Endometrial microvascular endothelial cells (primary cell): ENCODE measurements around the gene ARHGAP22. TPM values are rescaled to one million over a fixed set of nuclear protein-coding genes. Genes with fewer than 3 reads are reported as not detected.
"Not testable (repeated sequence)": the region's sequence is repeated elsewhere in the genome, so short reads cannot be mapped to it uniquely, and the experiment has no call there.

Experiments used
- in situ Hi-C: cut with HindIII; loops from 2 replicates; pipeline ENCODE4 v1.10.0; 2017; ENCODE audit warnings: low sequenced_read_pairs, low pct_unique_long_range_greater_than_20kb; ENCODE audit errors: inconsistent ontology term
- total RNA-seq: library from RNA; depleted of rRNA; stranded (reverse); fragments of >200 nt; gene quantifications from one replicate; pipeline ENCODE4 v1.2.3, GENCODE V29; 2015; ENCODE audit errors: inconsistent ontology term

Gene ARHGAP22
- total RNA-seq, 1 donor from 2014 or later: 80.9 TPM

DNA sequence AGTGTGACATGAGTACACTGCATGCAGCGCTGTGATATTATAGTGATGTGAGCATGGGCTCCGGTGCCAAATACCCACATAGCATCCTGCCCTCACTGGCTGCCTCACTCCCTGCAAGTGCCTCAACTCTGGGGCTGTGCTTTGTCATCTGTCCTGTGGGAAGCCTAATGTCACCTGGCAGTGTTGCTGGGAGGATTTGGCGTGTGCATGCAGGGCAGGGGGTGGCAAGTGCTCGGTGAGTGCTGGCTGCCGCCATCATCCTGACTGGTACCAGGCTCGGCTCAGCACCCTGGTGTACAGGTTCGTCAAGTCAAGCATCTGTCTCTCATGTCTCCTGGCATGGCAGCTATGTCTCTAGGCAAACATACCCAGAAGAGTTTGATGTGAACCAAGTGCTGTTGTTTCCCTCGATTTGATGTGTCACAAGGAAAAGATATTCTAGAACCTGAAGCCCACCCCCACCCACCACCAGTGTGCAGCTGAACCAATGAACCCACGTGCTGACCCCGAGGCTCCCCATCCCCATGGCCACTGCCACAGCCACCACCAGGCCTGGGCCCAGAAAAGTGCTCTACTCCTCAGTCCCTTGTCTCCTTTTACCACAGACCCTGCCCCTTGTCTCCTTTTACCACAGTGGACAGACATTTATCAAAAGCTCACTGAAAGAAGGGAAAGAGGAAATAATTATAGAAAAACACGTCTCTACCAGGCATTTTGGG, 162.6 kb downstream of the ARHGAP22 start:
- in situ Hi-C loops: loop anchor here (25.0 kb wide), 1 partner anchor 95 kb away; no protein-coding TSS in a partner anchor

DNA sequence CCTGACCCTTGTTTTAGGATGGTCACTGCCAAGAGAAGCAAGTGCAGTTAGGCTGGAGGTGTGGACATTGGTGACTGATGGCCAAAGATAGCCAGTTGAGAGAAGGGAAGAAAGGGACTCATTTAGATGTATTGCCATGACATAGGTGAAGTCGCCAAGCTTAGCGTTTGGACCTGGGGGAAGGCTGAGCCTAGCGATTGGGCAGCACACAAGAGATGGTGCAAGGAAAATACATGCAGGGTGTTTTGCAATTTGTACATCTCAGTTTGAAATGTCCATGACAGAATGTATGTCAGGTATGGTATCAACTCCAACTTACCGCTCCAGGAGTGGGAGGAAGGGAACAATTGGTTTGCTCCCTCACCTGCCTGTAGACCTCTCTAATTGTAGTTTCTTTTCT, 164.1 kb downstream of the ARHGAP22 start:
- in situ Hi-C loops: loop anchor here (25.0 kb wide), 1 partner anchor 97 kb away; no protein-coding TSS in a partner anchor

GRCh38 chr10:48439581-48440041, 165.3 kb downstream of the ARHGAP22 start:
- in situ Hi-C loops: loop anchor here (25.0 kb wide), 1 partner anchor 98 kb away; no protein-coding TSS in a partner anchor

DNA sequence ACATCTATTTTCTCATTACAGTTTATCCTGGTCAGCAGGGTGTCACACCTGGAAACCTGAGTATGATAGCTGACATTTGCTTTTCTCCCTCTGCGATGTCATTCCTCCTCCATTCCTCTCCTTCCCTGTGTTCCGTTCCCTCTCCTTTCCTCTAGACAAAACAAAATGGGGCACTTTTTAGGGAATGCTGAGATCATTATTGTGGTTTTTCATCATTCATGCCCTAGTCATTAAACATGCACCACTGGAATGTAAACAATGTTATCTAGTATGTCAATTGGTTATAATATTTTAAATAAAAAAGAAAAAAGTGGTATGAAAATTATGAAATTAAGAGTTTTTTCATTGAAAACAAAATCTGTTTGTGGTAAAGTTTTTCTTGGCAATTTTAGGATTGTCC, 165.8 kb downstream of the ARHGAP22 start:
- in situ Hi-C loops: loop anchor here (25.0 kb wide), 1 partner anchor 98 kb away; no protein-coding TSS in a partner anchor

GRCh38 chr10:48437546-48437945, 167.3 kb downstream of the ARHGAP22 start:
- in situ Hi-C loops: loop anchor here (25.0 kb wide), 1 partner anchor 100 kb away; no protein-coding TSS in a partner anchor

DNA sequence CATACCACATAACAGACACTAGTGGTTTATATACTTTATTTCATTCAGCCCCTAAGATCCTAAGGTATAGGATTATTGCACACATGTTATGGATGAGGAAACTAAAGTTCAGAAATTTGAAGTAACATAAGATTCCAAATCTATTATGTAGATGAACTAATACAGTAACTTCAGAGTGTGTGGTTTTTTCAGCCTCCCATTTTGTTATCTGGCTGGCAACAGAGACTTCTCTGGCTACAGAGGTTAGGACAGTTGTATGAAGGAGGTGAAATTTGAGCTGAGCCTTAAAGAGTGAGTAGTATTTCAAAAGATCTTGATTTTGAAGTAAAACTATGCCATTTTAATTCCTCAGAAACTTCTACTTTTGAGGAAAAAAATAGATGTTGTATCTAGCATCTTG, 173.0 kb downstream of the ARHGAP22 start:
- in situ Hi-C loops: loop anchor here (25.0 kb wide), 1 partner anchor 105 kb away; no protein-coding TSS in a partner anchor

- in situ Hi-C loops: loop anchor here (25.0 kb wide), 1 partner anchor 107 kb away; no protein-coding TSS in a partner anchor
Observed at GRCh38 chr10:48430402-48430993, 174.4 kb downstream of the ARHGAP22 start.

- in situ Hi-C loops: loop anchor here (25.0 kb wide), 1 partner anchor 108 kb away; no protein-coding TSS in a partner anchor
Observed at GRCh38 chr10:48429309-48429708, 175.6 kb downstream of the ARHGAP22 start.

GRCh38 chr10:48428896-48429295, 176.0 kb downstream of the ARHGAP22 start:
- in situ Hi-C loops: loop anchor here (25.0 kb wide), 1 partner anchor 108 kb away; no protein-coding TSS in a partner anchor

- in situ Hi-C loops: no loop called here
Observed at GRCh38 chr10:48423884-48424283, 181.0 kb downstream of the ARHGAP22 start.

GRCh38 chr10:48421862-48422261, 183.0 kb downstream of the ARHGAP22 start:
- in situ Hi-C loops: not testable (repeated sequence)

- in situ Hi-C loops: no loop called here
Observed at GRCh38 chr10:48419714-48420113, 185.2 kb downstream of the ARHGAP22 start.

GRCh38 chr10:48418189-48418788, 186.6 kb downstream of the ARHGAP22 start:
- in situ Hi-C loops: no loop called here

GRCh38 chr10:48417374-48417773, 187.5 kb downstream of the ARHGAP22 start:
- in situ Hi-C loops: no loop called here

- in situ Hi-C loops: no loop called here
Observed at GRCh38 chr10:48416584-48417232, 188.2 kb downstream of the ARHGAP22 start.

- in situ Hi-C loops: no loop called here
Observed at GRCh38 chr10:48414778-48415177, 190.1 kb downstream of the ARHGAP22 start.

GRCh38 chr10:48414160-48414559, 190.7 kb downstream of the ARHGAP22 start:
- in situ Hi-C loops: no loop called here

GRCh38 chr10:48412933-48413332, 191.9 kb downstream of the ARHGAP22 start:
- in situ Hi-C loops: no loop called here

DNA sequence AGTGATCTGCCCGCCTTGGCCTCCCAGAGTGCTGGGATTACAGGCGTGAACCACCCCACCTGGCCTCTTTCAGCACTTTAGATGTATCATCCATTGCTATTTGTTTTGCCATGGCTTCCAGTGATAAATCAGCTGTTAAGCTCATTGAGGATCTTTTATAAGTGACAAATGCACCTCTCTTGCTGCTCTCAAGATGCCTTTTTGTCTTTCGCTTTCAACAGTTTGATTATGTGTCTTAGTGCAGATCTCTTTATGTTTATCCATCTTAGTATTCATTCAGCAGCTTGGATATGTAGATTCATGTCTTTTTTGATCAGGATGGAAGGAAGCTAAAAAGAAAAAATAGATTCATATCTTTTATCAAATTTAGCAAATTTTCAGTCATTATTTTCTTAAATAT, 192.8 kb downstream of the ARHGAP22 start:
- in situ Hi-C loops: no loop called here
